Neural progenitor cell (in vitro differentiated cells): ENCODE data around the gene ZNF552.
"Not testable (repeated sequence)": the region's sequence is repeated elsewhere in the genome, so short reads cannot be mapped to it uniquely, and the experiment has no call there.

Experiments used
- CTCF ChIP-seq: fragments of 200-600 bp; sonication (generic); IDR thresholded peaks from 2 replicates; pipeline ENCODE4 v1.5.1; 2017; ENCODE audit warnings: antibody characterized with exemption, mild to moderate bottlenecking
- EZH2 ChIP-seq: fragments of 200-600 bp; sonication (generic); IDR thresholded peaks from 2 replicates; pipeline ENCODE4 v1.6.1; 2017; ENCODE audit warnings: antibody characterized with exemption, mild to moderate bottlenecking, moderate library complexity

DNA sequence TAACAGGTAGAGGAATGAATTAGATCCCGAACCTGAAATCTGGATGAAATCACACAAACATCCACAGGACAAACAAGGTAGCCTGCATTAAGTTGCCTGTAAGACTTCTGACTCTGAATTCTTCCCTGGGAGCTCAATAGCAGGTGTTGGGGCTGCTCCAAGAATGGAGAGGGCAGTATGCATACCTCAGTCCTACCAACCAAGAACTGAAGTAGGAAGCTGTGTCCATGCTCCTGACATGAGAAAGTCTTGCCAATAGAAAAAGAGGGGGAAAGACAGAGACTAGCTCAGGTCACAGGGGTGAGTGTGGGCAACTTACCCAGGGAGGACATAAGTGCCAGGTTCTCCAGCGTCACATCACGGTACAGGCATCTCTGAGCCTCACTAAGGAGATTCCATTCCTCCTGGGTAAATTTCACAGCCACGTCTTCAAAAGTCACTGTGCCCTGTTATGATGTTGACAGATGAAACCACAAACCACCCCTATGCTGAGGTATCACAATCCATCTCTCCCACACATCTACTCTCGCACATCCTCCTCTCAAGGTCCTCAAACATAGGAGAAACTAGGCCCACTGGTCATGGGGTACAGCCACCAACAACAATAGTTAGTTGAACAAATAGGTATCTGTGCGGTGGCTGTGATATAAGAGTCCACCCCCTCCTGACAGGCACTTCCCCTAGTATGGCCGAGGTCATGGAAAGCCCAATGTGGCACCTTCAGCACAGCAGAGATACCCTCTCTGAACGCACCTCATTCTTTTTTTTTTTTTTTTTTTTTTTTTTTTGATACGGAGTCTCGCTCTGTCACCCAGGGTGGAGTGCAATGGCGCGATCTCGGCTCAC lies 1.5 kb downstream of the ZNF552 start:
- not testable (repeated sequence) for TF ChIP-seq CTCF, EZH2
